ENCODE data around the gene FRMD1. TPM values are rescaled to one million over a fixed set of nuclear protein-coding genes. Genes with fewer than 3 reads are reported as not detected.

The FRMD1 gene
- total RNA-seq, 2 experiments from 2014 or later = not detected

- CTCF ChIA-PET = interaction anchor here (0.6 kb wide), 1 partner anchor 476 kb away, joined by 3 read pairs; no protein-coding TSS in a partner anchor
- H3K9me3 ChIP-seq (ENCODE audit: control insufficient read depth in 1 of 2, insufficient read depth in 1 of 2, low read length in 2 of 2) = peaks cover 0 to 8% of the 10 kb centered on the region in 2 experiments
Observed at GRCh38 chr6:168029459-168030217, 49.4 kb downstream of the FRMD1 start.

GRCh38 chr6:168028181-168028580, 50.8 kb downstream of the FRMD1 start:
- ChIA-PET POLR2A (no interaction called here), CTCF (no interaction called here)
- Histone ChIP-seq H3K27me3 (ENCODE audit: control insufficient read depth in 1 of 2, insufficient read depth in 2 of 2, low read length in 2 of 2) (peaks cover 3 to 4% of the 10 kb centered on the region in 2 experiments), H3K4me3 (ENCODE audit: low read length) (no peak overlapping the region), H3K9me3 (ENCODE audit: control insufficient read depth in 1 of 2, insufficient read depth in 1 of 2, low read length in 2 of 2) (peaks cover 0 to 7% of the 10 kb centered on the region in 2 experiments), H3K4me1 (ENCODE audit: insufficient read depth, low read length) (no peaks in the 10 kb centered on the region), H3K27ac (ENCODE audit: low read depth in 1 of 2, low read length in 2 of 2) (no peak overlapping the region), H3K36me3 (ENCODE audit: insufficient read depth, low read length) (no peaks in the 10 kb centered on the region)
- no peak for DNase-seq
- no peaks in the 10 kb centered on the region for H3K36me3 Mint-ChIP-seq (ENCODE audit: low read depth)
- H3K4me3 Mint-ChIP-seq = no peak overlapping the region
- intact Hi-C loops (cut with DNase I, micrococcal nuclease) = no loop called here
- no peaks in the 10 kb centered on the region for H3K9me3 Mint-ChIP-seq
- H3K27ac Mint-ChIP-seq = no peak overlapping the region
- no peak for ATAC-seq (ENCODE audit: poor library complexity)
- no peak for TF ChIP-seq CTCF (IDR thresholded peaks at IDR 0.05)
- H3K4me1 Mint-ChIP-seq (ENCODE audit: low read depth) = no peaks in the 10 kb centered on the region
- H3K27me3 Mint-ChIP-seq = peaks cover 20% of the 10 kb centered on the region

More at GRCh38 chr6:168029459-168030217, 49.4 kb downstream of the FRMD1 start:
- H3K4me1 ChIP-seq (ENCODE audit: insufficient read depth, low read length) = no peaks in the 10 kb centered on the region
- H3K9me3 Mint-ChIP-seq = no peaks in the 10 kb centered on the region
- no peaks in the 10 kb centered on the region for H3K36me3 Mint-ChIP-seq (ENCODE audit: low read depth)
- H3K27me3 ChIP-seq (ENCODE audit: control insufficient read depth in 1 of 2, insufficient read depth in 2 of 2, low read length in 2 of 2) = peaks cover 3 to 15% of the 10 kb centered on the region in 2 experiments
- no peaks in the 10 kb centered on the region for H3K4me1 Mint-ChIP-seq (ENCODE audit: low read depth)
- H3K27ac ChIP-seq (ENCODE audit: low read depth in 1 of 2, low read length in 2 of 2) = no peak overlapping the region
- TF ChIP-seq CTCF (IDR thresholded peaks at IDR 0.05) = no peak
- POLR2A ChIA-PET = no interaction called here
- ATAC-seq (ENCODE audit: poor library complexity) (no peak), DNase-seq (no peak)
- H3K27ac Mint-ChIP-seq = no peak overlapping the region
- peaks cover 34% of the 10 kb centered on the region for H3K27me3 Mint-ChIP-seq
- intact Hi-C loops (cut with DNase I, micrococcal nuclease) = no loop called here
- H3K4me3 ChIP-seq (ENCODE audit: low read length) = no peak overlapping the region
- no peaks in the 10 kb centered on the region for H3K36me3 ChIP-seq (ENCODE audit: insufficient read depth, low read length)
- H3K4me3 Mint-ChIP-seq = no peak overlapping the region

- ChIA-PET CTCF (no interaction called here), POLR2A (no interaction called here)
- Mint-ChIP-seq H3K4me1 (ENCODE audit: low read depth) (no peaks in the 10 kb centered on the region), H3K4me3 (no peak overlapping the region), H3K27me3 (peaks cover 20% of the 10 kb centered on the region), H3K27ac (no peak overlapping the region), H3K9me3 (no peaks in the 10 kb centered on the region), H3K36me3 (ENCODE audit: low read depth) (no peaks in the 10 kb centered on the region)
- intact Hi-C loops (cut with DNase I, micrococcal nuclease) = no loop called here
- Histone ChIP-seq H3K36me3 (ENCODE audit: insufficient read depth, low read length) (no peaks in the 10 kb centered on the region), H3K4me1 (ENCODE audit: insufficient read depth, low read length) (no peaks in the 10 kb centered on the region), H3K27me3 (ENCODE audit: control insufficient read depth in 1 of 2, insufficient read depth in 2 of 2, low read length in 2 of 2) (peaks cover 0 to 3% of the 10 kb centered on the region in 2 experiments), H3K9me3 (ENCODE audit: control insufficient read depth in 1 of 2, insufficient read depth in 1 of 2, low read length in 2 of 2) (peaks cover 0 to 7% of the 10 kb centered on the region in 2 experiments), H3K4me3 (ENCODE audit: low read length) (no peak overlapping the region), H3K27ac (ENCODE audit: low read depth in 1 of 2, low read length in 2 of 2) (no peak overlapping the region)
- no peak for TF ChIP-seq CTCF (IDR thresholded peaks at IDR 0.05)
- DNase-seq (no peak), ATAC-seq (ENCODE audit: poor library complexity) (no peak)
Observed at GRCh38 chr6:168027521-168027920, 51.5 kb downstream of the FRMD1 start.

Data from CD4-positive, alpha-beta T cell (primary cell).